ENCODE measurements around the gene CFAP58.
"Not testable (repeated sequence)": the region's sequence is repeated elsewhere in the genome, so short reads cannot be mapped to it uniquely, and the experiment has no call there.

CFAP58 gene

DNA sequence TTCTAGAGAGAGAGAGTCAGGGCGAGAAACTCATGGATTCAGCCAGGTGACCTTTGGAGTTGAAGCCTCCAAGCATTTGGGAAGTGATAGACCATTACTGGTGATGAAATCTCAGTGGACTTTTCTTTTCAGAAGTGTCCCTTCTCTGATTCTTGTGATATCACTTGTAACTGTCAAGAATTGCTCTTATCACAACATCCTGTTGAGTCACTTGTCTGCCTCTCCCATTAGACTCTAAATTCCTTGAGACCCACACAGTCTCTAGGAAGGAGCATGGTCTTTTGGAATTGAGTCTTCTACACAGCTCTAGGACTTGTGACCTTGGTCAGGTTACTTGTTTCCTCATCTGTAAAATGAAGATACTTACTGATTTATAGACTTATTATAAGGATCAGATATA lies 81.0 kb downstream of the CFAP58 start:
- no peak for DNase-seq (ENCODE audit: low read depth in 2 of 2)

DNA sequence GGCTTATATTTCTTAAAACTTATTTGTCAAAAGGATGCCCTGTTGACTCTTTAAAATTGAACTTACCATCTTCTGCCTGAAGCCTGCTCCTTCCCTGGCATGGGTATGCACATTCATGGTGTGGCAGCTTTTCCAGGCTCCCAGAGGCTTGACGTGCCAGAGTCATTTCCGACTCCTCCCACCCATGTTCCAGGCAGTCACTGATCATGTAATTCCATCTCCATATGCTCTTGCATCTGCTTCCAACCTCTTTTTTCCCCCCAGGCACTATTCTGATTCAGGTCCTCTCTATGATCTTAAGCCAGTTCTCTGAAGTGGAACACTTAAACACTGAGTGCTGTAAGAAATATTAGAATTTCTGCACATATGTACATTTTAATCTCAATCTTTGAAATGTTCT lies 82.2 kb downstream of the CFAP58 start:
- no peak for DNase-seq (ENCODE audit: low read depth in 2 of 2)

DNA sequence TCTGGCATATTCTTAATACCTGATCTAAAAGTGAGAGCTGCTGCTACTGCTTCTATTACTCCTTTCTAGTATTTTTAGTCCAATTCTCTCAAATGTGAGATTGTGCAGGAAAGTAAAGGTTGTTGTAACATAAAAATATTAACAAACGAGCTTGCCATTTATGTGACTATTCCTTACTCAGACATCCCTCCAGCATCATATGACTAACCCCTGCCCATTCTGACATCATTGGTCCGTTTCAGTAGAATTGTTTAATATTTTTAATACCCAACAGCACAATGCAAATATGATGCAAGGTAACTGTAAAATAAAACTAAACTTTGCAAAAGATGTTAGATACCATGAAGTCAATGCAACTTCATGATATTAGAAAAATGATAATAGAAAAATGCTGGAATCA lies 83.6 kb downstream of the CFAP58 start:
- no peak for DNase-seq (ENCODE audit: low read depth in 2 of 2)

DNA sequence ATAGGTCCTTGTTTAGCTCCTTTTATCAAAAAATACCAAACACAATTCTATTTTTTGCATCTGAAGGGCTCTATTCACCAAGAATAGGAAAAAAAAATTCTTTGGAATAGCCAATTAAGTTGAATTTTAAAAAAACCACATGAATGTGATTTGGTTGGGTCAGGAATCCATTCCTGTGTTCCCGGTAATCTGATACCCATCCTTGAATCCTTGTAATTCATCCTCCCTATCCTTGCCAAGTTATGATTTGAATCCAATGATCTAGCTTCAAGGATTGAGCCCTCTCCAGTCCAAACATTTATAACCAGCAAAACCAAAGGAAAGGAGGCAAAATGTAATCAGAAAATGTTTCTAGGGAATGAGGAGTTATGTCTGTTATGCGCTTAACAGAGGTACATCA lies 86.6 kb downstream of the CFAP58 start:
- DNase-seq (ENCODE audit: low read depth in 2 of 2) = no peak

DNA sequence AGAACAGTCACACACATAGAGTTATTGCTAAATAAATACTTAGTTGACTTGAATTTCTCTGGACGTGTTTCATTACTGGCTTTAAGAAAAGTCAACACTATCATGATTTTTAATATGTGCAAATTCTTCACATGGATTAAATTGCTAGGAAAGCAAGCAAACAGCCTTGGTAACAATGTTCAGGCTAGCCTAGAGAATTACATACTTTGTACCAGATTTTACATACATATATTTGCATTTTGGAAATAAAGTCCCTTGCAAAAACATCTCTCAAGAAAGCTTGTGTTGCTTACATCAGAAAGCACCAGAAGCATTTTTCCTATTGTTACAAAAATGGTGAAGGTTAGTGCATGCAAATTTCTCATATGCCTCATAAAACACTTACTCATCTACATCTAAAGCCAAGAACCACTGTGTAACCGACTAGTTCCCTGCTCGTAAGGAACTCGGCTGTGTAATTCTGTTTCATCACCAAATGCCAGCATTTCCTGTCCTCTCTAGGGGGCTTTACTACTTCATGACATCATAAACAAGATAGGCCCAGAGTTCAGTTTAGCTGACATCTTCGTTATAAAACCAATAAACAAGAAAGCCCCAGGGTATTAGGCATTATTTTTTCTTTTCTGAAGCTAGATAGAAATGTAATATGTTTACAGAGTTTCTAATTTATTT lies 87.8 kb downstream of the CFAP58 start:
- DNase-seq (ENCODE audit: low read depth in 2 of 2) = no peak

DNA sequence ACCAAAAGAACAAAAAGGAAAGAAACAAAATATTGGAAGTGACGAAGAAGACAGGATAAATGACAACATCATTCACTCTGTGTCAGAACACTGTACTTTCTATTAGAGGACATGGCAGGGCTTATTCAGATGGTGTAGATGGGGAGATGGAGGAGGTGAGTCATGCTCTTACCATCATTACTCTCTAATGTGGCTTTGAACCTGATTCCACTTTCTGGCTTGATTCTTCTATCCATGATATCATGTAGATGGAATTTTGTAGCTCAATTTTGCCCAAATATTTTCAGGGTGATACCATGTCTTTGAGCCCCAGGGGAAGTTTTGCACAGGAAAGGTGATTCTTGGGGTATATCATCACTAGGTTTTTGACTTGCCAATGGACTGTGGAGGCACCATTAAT lies 91.7 kb downstream of the CFAP58 start:
- no peak for DNase-seq (ENCODE audit: low read depth in 2 of 2)

DNA sequence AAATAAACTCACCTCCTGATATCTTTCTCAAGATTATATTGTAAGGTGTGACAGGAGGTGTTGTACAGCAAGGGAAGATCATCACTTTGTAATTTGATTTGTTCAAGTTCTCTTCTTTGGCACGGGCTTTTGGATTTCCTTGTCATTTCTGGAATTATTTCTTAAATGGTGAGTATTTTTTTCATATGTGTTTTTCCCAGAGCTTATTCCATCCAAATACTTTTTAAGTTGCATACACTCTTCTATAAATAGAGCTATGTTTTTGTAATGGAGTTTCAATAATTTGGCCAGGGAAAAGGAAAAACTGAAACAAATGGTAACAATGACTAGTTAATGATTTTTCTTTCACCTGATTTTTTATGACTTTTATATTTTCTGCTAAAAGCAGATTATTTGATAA lies 92.5 kb downstream of the CFAP58 start:
- no peak for DNase-seq (ENCODE audit: low read depth in 2 of 2)

DNA sequence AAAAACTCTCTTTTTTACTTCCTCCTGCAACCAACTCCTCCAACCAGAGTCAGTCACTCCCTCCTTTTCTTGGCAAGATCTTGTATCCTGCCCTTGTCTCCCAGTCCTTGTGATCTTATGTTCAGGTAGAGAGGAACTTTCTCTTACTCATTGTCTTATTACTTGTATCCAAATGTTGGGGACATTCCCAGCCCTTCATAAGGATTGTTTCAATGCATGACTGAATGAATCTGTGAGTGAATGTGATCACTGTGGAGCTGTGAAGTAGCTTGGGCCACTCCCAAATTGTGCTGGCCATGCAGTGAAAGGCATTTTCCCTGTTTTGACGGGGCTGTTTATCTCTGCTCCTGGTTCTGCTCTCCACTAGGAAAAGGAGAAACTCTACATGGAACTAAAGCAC lies 93.7 kb downstream of the CFAP58 start:
- DNase-seq (ENCODE audit: low read depth in 2 of 2) = no peak

DNA sequence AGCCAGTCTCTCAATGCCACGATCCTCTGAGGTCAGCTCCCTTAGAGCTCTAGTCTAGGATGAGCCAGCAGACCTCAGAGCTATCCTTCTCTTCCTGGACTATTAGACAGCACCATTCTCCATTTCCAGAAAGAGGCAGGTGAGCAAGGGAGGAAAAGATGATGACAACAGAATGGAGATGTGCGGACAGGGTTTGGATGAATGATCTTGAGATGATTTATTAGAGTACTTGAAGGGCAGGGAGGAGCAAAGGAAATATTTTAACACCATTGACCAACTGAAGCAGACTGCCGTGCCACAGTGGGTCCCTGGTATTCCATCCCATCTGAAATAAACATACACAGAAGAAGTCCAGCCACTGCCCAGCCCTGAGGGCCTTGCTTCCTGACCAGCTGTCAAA lies 94.3 kb downstream of the CFAP58 start:
- no peak for DNase-seq (ENCODE audit: low read depth in 2 of 2)

DNA sequence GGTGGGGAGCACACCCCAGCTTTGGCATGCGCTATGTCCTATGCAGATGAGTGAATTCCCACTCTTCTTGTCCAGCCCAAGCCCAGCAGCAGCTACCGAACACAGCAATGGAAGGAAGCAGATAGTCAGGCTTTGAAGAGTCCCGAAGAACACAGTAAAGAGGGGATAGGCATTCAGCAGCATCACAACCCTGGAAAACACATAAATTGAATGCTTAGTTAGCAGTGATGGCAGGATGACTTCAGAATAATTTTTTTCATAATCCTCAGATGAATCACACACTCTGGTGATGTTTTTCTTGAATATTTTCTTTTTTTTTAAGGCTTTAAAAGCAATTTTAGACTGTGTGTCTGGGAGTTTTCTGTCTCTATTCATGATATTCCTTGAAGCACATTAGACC lies 95.8 kb downstream of the CFAP58 start:
- no peak for DNase-seq (ENCODE audit: low read depth in 2 of 2)

DNA sequence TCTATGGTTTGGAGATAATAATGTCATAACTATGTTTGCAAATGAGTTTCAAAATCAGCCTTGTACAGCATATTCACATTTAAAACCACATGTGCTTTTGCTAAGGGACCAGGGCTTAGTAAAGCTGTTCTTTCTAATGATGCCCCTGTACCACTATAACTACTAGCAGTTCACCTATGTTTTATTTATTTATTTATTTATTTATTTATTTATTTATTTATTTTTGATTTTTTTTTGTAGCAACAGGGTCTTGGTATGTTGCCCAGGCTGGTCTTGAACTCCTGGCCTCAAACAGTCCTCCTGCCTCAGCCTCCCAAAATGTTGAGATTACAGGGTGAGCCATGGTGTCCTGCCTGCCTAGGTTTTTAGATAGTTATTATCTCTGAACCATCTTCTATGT lies 96.9 kb downstream of the CFAP58 start:
- no peak for DNase-seq (ENCODE audit: low read depth in 2 of 2)

DNA sequence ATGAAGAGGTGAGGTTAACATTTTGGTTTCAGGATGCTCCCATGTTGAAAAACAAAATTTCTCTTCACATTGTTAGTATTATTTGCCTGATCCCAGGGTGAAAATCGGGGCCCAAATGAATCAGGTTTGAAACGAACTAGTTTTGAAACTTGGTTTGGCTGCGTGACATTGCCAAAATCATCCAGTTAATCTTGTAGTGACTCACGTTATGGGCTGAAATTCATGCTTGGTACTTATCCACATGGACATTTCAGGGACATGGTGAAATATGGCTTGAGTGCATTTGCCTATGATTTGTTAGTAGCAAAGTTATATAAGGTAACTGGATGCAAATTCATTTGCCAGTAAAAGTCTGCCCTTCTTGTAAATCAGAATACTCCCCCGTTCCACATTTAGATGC lies 97.3 kb downstream of the CFAP58 start:
- DNase-seq (ENCODE audit: low read depth in 2 of 2) = no peak

DNA sequence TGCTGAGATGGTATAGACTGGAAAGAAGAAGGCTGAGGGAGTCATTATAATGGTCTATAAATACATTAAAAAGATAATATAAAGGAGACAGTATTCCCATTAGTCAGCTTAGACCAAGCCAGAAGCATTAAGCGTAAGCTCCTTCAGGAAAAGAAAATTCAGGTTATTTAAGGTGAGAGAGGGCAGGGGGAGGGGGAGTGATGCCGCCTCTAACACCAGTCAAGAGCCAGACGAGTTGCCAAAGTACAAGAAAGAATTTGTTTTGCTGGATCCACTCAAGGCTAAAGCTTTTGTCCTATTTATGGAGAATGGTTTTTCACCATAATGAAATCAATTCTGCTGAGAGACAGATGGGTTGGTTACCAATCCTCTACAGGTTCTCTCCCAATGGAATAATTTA lies 99.3 kb downstream of the CFAP58 start:
- DNase-seq (ENCODE audit: low read depth in 2 of 2) = no peak

DNA sequence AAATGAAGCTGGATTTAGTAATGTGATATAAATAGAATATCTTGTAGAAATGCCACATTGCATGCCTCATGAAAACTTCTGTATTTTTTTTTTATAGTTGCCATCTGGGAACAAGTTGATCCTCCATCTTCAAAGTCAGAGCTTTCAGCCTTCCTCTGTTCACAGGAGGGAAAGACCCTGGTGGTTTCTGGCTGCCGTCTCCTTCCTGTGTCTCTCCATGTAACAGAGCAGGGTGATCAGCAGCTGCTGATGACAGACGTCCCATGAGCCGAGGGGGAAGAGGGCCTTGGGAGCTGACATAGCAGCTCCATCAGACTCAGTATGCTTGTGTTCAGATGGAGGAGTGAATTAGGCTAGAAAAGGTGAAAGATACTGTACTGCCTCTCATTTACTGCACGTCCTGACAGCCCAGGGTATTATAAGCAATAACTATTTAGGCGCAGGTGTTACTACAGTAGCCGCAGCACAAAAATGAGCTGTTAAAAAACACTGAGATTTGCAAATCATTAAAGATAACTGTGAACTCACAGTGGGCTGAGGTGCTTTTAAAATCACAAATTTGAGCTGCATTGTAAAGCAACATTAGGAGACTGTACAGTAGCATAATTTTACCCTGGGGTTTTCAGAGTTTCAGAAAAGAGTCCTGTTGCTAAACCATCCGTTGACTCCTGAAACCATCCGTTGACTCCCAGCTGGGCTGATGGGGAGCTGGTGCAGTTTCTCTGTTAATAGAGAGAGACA lies 103.3 kb downstream of the CFAP58 start:
- DNase-seq (ENCODE audit: low read depth in 2 of 2) = no peak

DNA sequence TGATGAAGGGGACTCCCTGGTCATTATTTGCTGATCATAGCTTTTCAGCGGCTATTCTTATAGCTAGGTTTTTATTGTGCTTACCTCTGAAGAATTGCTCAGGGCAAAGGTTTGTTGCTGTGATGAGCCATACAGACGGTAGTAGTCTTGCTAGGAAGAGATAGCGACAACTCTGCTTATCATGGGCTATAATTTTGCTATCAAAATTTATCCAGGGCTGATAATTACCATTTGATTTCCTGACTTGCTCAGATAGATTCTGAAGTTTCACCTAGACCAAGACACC lies 103.9 kb downstream of the CFAP58 start:
- no peak for DNase-seq (ENCODE audit: low read depth in 2 of 2)

DNA sequence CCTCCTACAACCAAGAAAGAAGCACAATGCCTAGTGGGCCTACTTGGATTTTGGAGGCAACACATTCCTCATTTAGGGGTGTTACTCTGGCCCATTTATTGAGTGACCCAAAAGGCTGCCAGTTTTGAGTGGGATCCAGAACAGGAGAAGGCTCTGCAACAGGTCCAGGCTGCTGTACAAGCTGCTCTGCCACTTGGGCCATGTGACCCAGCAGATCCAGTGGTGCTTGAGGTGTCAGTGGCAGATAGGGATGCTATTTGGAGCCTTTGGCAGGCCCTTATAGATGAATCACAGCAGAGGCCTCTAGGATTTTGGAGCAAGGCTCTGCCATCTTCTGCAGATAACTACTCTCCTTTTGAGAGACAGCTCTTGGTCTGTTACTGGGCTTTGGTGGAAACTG lies 111.9 kb downstream of the CFAP58 start:
- DNase-seq (ENCODE audit: low read depth in 2 of 2) = not testable (repeated sequence)

DNA sequence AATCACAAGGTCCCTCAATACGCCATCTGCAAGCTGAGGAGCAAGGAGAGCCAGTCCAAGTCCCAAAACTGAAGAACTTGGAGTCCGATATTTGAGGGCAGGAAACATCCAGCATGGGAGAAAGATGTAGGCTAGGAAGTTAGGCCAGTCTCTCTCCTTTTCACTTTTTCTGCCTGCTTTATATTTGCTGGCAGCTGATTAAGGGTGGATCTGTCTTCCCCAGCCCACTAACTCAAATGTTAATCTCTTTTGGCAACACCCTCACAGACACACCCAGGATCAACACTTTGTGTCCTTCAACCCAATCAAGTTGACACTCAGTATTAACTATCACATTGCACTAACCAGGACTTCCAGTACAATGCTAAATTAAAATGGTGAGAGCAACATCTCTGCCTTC lies 115.2 kb downstream of the CFAP58 start:
- not testable (repeated sequence) for DNase-seq (ENCODE audit: low read depth in 2 of 2)

DNA sequence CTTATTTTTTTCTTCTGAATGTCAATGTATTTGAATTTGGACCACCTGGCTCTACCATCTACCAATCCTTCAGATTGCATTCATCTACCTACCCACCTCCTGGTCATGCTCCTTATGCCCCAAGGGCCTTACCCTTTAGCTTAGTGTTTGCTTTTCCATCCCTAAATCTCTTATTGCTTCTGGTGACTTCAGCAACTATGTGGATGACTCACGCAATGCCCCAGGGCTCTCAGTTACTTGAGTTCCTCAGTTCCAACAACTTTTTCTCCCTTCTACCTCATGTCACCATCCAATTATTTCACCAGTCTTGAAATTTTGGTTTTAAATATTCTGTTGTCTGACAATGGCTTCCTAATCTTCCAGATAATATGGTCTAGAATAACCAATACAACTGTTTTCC lies 118.9 kb downstream of the CFAP58 start:
- no peak for DNase-seq (ENCODE audit: low read depth in 2 of 2)

DNA sequence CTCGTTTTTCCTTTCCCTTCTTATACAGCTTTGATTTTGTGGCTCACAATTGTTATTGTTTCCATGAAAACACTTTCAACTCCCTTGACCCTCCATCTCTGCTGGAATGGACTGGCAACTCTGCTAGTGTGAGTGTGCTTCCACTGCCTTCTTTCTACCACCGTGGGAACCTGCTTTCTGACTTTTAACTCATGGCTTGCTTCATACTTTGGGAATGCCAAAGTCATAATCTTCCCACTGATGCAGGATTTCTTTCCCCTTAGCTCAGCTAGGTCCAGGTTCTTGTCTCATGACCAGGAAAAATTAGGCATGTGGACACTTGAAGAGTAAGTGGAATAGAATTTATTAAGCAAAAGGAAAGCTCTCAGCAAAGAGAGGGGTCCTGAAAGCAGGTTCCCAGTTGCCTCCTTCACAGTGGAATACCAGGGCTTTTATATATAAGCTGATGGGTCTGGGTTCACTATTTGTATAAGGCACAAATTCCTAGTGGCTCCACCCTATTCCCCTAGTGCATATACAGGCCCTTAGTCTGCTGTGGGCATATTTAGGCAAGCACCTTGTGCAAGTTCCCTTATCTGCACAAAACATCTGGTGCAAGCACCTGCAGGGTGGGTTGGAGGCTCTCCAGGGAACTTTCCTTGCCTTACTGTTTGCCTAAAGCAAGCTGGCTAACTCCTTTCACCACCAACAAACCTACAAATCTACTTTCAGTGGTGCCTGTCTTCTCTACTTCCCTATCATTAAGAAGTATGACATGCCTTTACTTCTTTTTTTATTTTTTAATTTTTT lies 119.5 kb downstream of the CFAP58 start:
- no peak for DNase-seq (ENCODE audit: low read depth in 2 of 2)

DNA sequence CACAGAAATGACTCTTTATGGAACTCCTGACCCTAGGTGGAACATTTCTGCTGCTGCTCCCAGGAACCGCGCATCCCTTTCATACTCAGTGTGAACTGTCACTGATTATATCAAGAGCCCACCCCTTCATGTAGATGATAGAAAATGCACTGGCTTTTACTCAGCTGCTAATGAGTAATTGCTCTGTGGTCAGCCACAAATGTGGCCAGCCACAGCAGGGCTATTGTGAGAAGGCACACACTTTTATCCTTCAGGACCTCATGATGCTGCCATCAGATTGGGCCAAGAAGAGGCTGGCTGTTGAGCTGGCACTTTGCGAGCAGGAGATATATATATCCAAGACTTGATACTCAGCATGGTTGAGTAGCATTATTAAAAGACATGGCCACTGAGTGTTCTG lies 124.7 kb downstream of the CFAP58 start:
- DNase-seq (ENCODE audit: low read depth in 2 of 2) = no peak

DNA sequence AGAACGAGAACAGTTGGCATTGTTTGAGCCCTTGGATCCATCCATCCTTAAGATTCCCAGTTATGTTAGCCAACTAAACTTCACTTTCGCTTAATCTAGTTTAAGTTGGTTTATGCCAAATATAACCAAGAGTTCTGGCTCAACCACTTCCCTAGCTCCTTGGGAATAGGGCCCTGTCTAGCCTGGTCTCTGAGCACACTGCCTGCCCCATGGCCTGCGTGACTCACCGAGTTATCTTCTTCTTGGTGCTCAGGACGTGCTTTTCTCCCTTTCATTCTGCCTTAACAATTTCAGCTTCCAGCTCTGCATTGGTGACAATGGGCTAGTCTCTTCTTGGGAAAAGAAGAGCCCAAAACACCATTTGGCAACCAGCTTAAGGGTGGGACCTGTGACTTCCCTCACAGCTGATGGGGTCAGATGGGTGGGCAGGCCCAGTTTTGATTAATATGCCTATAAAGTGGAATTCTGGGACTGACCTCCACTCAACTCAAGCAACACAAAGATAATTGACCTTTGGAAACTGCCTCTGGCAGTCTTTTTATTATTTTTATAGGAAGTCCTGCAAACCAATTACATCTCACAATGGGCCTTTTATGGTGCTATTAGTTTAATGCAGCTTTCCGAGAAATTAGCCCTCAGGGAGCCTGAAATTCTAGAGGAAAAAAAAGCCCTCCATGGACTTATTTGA lies 126.4 kb downstream of the CFAP58 start:
- no peak for DNase-seq (ENCODE audit: low read depth in 2 of 2)

DNA sequence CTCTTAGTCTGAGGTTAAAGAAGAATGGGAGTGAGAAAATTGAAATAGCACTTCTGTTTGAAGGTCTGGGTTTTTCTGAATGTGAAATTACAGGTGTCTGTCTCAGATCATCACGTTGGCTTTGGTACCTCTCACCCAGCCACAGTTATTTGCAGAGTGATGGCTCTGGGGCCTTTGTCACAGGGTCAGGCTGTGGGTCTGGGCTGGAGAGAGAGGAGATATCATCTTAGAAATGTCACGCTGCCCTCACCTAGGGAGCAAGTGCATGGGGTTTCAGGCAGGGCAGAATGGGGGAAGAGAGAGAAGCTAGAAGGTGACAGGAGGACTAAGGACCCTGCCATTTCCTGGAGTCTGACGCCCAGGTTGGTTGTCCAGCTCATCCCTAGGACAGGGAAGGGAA lies 127.2 kb downstream of the CFAP58 start:
- DNase-seq (ENCODE audit: low read depth in 2 of 2) = no peak

DNA sequence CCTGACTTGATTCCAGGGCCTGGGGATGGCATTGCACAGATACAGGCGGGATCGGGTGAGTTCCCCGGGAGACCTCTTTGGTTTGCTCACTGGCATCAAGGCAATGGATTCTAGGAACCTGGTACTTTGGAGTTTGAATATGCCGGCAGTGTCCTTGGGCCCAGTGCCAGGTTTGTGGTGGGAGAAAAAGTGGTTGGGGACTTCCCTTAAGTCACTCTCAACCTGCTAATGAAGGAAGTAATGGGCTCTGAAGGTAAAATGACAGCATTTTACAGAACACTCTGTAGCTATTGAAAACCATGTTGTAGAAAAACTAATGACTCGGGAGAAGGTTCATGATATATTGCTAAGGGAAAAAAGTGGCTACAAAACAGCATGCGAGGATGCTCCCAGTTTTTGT lies 129.9 kb downstream of the CFAP58 start:
- DNase-seq (ENCODE audit: low read depth in 2 of 2) = no peak
